K562 (cell line): Measurements from ENCODE around the gene ZNF343. TPM values are rescaled to one million over a fixed set of nuclear protein-coding genes. Genes with fewer than 3 reads are reported as not detected.
A peak's percentile ranks its signal among the peaks of the same experiment; 100 is the strongest.

Experiments
- ARID1B ChIP-seq: fragments of 450-650 bp; IDR thresholded peaks from 2 replicates; pipeline ENCODE4 v1.6.1; 2016; ENCODE audit warnings: antibody characterized with exemption, mild to moderate bottlenecking, inconsistent platforms
- ATF3 ChIP-seq, 2 experiments: fragments of 450-650 bp in 1 of 2; sonication (generic) in 1 of 2; formaldehyde crosslinking in 1 of 2; IDR thresholded peaks in 1 of 2; conservative IDR thresholded peaks in 1 of 2; 2 replicates each; pipeline versions ENCODE4 v1.6.1 to v1.8.1; 2016 to 2023; ENCODE audit warnings: mild to moderate bottlenecking in 2 of 2, moderate library complexity in 2 of 2, inconsistent platforms in 1 of 2, missing genetic modification reagents in 1 of 2
- BCL6 ChIP-seq: fragments of 250-450 bp; sonication (Bioruptor Pico); IDR thresholded peaks from 2 replicates; pipeline ENCODE4 v1.4.0; 2020
- COPS2 ChIP-seq: fragments of 450-650 bp; conservative IDR thresholded peaks from 2 replicates; pipeline ENCODE4 v1.6.1; 2016; ENCODE audit warnings: mild to moderate bottlenecking, moderate library complexity
- ESRRB ChIP-seq: fragments of 250-450 bp; sonication (Bioruptor Pico); IDR thresholded peaks from 2 replicates; pipeline ENCODE4 v1.5.0; 2020; ENCODE audit warnings: mild to moderate bottlenecking, moderate library complexity, borderline replicate concordance
- EWSR1 ChIP-seq: fragments of 450-650 bp; IDR thresholded peaks from 2 replicates; pipeline ENCODE4 v1.6.1; 2018; ENCODE audit warnings: borderline replicate concordance, mild to moderate bottlenecking, low read depth, moderate library complexity; ENCODE audit not compliant: partially characterized antibody
- GATAD2B ChIP-seq: fragments of 450-650 bp; IDR thresholded peaks from 2 replicates; pipeline ENCODE4 v1.6.1; 2017; ENCODE audit warnings: mild to moderate bottlenecking, borderline replicate concordance
- GTF2B ChIP-seq: IDR thresholded peaks from 2 replicates; pipeline ENCODE4 v1.6.1; 2011; ENCODE audit not compliant: insufficient read length; ENCODE audit errors: extremely low read depth
- HDAC1 ChIP-seq, 2 experiments: fragments of 450-650 bp; IDR thresholded peaks; 2 replicates each; pipeline ENCODE4 v1.6.1; 2016 to 2017; ENCODE audit warnings: inconsistent platforms in 1 of 2, mild to moderate bottlenecking in 1 of 2, moderate library complexity in 1 of 2
- NCOA6 ChIP-seq: fragments of 450-650 bp; IDR thresholded peaks from 2 replicates; pipeline ENCODE4 v1.6.1; 2017; ENCODE audit warnings: mild to moderate bottlenecking
- TFAM ChIP-seq: fragments of 250-450 bp; sonication (Bioruptor Pico); conservative IDR thresholded peaks from 2 replicates; pipeline ENCODE4 v1.5.0; 2021; ENCODE audit warnings: mild to moderate bottlenecking, moderate library complexity
- YBX1 ChIP-seq: fragments of 450-650 bp; IDR thresholded peaks from 2 replicates; pipeline ENCODE4 v1.7.1; 2016; ENCODE audit warnings: mild to moderate bottlenecking
- ZEB2 ChIP-seq: fragments of 450-650 bp; IDR thresholded peaks from 2 replicates; pipeline ENCODE4 v1.6.1; 2016
- ZNF3 ChIP-seq: fragments of 250-450 bp; sonication (Bioruptor Pico); IDR thresholded peaks from 2 replicates; pipeline ENCODE4 v1.5.0; 2021; ENCODE audit warnings: mild to moderate bottlenecking, moderate library complexity
- ZNF518B ChIP-seq: fragments of 250-450 bp; sonication (Bioruptor Pico); IDR thresholded peaks from 2 replicates; pipeline ENCODE4 v1.5.0; 2021; ENCODE audit warnings: mild to moderate bottlenecking, moderate library complexity
- polyA plus RNA-seq, 8 experiments: library from polyadenylated mRNA; depleted of rRNA in 4 of 8; stranded (reverse) in 5 of 8; unstranded in 3 of 8; fragments of >200 nt; fragmentation: Nextera tagmentation in 2 of 8; fragmentation: Illumina TruSeq in 1 of 8; extraction: Ambion mirVana in 2 of 8; extraction: Trizol in 1 of 8; gene quantifications; 2 replicates each; pipeline versions ENCODE4 v1.2.1 to v1.2.3, GENCODE V29; 2011 to 2014; ENCODE audit warnings: inconsistent platforms in 1 of 8, missing spikeins in 1 of 8
- total RNA-seq, 7 experiments: library from RNA; depleted of rRNA in 6 of 7; stranded (reverse); fragments of >200 nt in 6 of 7; fragmentation: Illumina TruSeq in 2 of 7; extraction: Trizol in 2 of 7; gene quantifications; 2 replicates each; pipeline versions ENCODE4 v1.2.1 to v1.2.3, GENCODE V29; 2011 to 2021; ENCODE audit warnings: low replicate concordance in 1 of 7
- TF ChIP-seq, protein P1 (sequence below), 3 experiments: fragments of 200-800 bp in 1 of 3; sonication (Bioruptor generic) in 1 of 3; sonication (generic) in 1 of 3; formaldehyde crosslinking in 1 of 3; IDR thresholded peaks; 2 replicates each; pipeline versions ENCODE4 v1.6.1 to v1.8.0; 2016 to 2022; ENCODE audit warnings: mild to moderate bottlenecking in 2 of 3, missing compliant biosample characterization in 2 of 3, missing genetic modification characterization in 2 of 3, missing genetic modification reagents in 1 of 3
- TF ChIP-seq, protein P2 (sequence below): sonication (generic); formaldehyde crosslinking; IDR thresholded peaks from 2 replicates; pipeline ENCODE4 v1.8.0; 2023; ENCODE audit warnings: mild to moderate bottlenecking, missing genetic modification reagents
- TF ChIP-seq, protein P3 (sequence below): sonication (generic); IDR thresholded peaks from 2 replicates; pipeline ENCODE4 v1.6.1; 2016

ZNF343 gene
- total and polyA plus RNA-seq, 9 of the 15 experiments (the other 6 are each of a cell fraction or from before 2014, with no cell fraction given) = 1.4 to 9.8 (median 6.4) TPM

DNA sequence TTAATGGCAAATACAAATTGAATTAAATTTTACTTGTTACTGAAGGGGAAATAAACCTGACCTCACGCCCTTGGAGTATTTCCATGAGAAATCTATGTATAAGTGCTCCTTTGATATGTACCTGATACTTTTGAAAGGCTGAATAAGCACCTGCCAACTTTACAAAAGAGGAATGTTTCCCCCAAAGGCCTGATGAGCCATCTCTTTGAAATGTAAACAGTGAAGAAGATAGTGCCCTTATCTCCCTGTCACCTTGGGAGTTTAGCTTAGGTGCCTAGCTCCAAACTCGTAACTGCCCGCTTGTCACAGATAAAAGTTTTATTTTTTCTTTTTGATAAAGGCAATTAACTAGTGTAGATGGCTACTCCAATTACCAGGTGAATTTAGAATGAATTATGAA lies 1.1 kb upstream of the ZNF343 start (continued):
- TF ChIP-seq ATF3 (IDR thresholded peaks at IDR 0.05) (0 out of 2 replicates have a peak, but pooled peaks have one; percentile 28), ATF3 (CRISPR knock-in tag; conservative IDR thresholded peaks at IDR 0.05) (no peak), ARID1B (peak; percentile 58), EWSR1 (no peak), YBX1 (no peak), ESRRB (CRISPR knock-in tag) (no peak), GTF2B (no peak), ZNF518B (no peak), GATAD2B (no peak), HDAC1 (IDR thresholded peaks at IDR 0.05) (no peak), NCOA6 (no peak), TFAM (no peak), COPS2 (no peak), BCL6 (CRISPR knock-in tag) (no peak), ZEB2 (peak; percentile 35; the same call in 1 of the 2 replicates), ZNF3 (CRISPR knock-in tag) (no peak)
- TF ChIP-seq, protein P1, sequence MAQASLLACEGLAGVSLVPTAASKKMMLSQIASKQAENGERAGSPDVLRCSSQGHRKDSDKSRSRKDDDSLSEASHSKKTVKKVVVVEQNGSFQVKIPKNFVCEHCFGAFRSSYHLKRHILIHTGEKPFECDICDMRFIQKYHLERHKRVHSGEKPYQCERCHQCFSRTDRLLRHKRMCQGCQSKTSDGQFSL (CRISPR knock-in tag; IDR thresholded peaks at IDR 0.05) = no peak
- TF ChIP-seq, protein P1 (tag; IDR thresholded peaks at IDR 0.05) = no peak
- TF ChIP-seq, protein P2, sequence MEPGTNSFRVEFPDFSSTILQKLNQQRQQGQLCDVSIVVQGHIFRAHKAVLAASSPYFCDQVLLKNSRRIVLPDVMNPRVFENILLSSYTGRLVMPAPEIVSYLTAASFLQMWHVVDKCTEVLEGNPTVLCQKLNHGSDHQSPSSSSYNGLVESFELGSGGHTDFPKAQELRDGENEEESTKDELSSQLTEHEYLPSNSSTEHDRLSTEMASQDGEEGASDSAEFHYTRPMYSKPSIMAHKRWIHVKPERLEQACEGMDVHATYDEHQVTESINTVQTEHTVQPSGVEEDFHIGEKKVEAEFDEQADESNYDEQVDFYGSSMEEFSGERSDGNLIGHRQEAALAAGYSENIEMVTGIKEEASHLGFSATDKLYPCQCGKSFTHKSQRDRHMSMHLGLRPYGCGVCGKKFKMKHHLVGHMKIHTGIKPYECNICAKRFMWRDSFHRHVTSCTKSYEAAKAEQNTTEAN (CRISPR knock-in tag) = no peak
- TF ChIP-seq, protein P3, sequence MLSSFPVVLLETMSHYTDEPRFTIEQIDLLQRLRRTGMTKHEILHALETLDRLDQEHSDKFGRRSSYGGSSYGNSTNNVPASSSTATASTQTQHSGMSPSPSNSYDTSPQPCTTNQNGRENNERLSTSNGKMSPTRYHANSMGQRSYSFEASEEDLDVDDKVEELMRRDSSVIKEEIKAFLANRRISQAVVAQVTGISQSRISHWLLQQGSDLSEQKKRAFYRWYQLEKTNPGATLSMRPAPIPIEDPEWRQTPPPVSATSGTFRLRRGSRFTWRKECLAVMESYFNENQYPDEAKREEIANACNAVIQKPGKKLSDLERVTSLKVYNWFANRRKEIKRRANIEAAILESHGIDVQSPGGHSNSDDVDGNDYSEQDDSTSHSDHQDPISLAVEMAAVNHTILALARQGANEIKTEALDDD = no peak
